ENCODE data around the gene RAB40B.

The RAB40B gene

DNA sequence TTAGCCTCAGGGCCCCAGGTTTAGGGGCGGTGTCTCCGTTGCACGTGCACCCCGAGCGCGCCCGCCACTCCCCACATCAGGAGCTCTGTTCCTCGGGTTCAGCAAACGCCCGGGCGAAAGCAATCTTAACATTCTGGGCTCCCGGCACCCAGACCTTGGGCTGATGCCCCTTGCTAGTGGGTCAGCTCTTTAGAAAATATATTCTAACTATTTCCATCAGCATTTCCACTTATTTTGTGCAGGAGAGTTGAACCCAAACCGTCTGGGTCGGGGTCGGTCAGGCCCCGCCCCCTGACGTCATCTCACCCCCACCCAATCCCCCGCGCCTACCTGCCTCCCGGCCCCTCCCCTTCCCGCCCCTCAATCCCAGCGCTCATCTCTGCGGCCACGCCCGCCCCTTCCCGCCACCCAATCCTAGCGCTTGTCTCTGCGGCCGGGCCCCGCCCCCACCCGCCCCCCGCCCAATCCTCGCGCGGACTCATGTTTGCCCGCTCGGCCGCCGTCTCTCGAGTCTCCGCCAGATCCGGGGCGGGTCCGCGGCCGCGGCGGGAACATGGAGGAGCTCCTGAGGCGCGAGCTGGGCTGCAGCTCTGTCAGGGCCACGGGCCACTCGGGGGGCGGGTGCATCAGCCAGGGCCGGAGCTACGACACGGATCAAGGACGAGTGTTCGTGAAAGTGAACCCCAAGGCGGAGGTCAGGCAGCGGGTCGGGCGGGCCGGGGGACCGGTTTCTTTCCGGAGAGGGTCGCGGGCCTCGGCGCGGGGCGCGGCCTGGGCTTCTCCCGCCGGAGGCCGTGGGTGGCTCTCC lies 17.9 kb upstream of the RAB40B start, which contains the start of gene FN3KRP:
Gene FN3KRP (plus strand): TSS at position 504 of the 808 bp plus-strand sequence. CDS start 50 bp downstream, at position 554.
- peak; percentile 96 for DNase-seq

DNA sequence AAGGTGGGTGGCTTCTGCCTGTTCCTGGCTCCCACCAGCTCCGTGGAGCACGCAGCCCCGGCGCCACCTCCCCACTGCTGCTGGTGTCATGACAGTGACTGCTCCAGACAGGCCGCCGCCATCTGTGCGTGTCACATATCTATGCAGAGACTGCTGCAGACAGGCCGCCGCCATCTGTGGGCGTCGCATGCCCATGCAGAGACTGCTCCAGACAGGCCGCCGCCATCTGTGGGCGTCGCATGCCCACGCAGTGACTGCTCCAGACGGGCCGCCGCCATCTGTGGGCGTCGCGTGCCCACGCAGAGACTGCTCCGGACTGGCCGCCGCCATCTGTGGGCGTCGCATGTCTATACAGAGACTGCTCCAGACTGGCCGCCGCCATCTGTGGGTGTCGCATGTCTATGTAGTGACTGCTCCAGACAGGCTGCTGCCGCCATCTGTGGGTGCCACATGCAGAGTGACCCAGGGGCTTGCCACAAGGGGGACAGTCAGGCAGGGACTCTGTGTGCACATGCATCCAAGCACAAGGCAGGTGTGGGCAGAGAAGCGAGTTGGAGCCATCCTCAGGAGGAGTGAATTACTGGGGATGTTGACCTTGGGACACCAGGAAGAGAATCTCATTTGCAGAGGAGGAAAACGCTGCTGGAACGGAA lies 14.7 kb upstream of the RAB40B start:
- DNase-seq: no peak

DNA sequence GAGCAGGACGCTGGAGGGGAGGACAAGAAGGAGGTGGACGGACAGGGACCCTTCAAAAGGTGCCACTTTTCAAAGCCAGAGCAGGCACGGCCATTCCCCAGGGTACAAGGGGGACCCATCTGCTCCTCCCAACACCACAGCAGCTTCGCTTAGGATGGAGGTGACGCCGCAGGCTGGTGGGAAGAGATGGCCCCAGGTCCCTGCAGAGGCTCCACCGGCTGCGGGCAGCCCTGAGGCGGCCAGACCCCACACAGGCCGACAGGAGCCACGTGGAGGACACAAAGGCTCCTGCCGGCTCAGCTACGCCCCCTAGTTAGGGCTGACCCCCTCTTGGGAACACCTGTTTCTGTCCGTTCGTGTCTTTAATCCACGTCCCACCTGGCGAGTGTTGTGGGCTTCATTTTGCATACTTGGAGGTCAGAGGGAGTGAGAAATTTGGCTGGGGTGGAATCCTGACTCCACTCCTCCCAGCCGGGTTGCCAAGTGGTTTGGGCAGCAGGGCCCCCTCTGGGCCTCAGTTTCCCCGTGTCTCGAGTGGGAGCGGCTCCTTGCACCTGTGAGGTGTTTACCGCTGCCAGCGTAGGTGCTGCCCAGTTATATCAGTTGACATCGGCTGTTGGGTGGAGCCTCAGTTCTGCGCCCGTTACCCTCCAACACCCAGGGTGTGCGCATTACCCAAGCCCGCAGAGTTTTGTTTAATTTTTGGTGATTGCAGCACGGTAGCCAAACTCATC lies 12.2 kb upstream of the RAB40B start:
- no peak for DNase-seq

DNA sequence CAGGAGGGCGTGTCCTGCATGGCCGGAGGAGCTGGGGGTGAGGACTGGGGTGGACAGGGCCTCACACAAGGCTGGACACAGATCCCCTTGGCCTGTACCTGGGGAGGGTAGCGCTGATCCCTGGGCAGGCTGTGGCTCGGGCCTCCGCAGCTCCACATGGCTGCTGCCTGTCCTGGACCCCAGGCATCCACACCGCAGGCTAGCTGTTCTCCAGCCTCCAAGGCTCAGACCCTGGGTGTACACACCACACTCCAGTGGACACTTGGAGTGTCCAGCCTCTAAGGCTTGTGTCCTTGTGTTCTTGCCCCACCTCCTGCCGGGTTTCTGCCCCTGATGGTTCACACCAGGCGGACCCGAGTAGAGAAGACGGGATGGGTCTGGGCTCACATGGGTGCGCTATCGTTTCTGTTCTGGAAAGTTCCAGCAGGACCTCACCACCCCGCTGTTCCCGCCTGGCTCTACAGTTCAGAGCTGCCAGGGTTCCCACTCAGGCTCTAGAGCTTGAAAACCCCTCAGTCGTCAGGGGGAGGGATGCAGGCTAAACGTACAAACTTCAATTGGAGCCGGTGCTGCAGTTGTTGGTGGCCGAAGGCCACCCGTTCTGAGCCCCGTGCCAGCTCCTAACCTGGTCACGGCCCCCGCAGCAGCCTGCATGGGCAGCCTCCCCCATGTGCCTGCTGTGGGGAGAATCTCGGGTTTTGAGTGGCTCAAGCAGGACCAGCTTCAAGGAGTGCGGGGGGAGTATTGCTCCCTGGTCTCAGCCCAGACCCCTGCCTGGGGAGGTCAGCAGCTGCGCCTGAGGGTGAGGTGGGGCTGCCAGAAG lies 11.4 kb upstream of the RAB40B start:
- DNase-seq: no peak

DNA sequence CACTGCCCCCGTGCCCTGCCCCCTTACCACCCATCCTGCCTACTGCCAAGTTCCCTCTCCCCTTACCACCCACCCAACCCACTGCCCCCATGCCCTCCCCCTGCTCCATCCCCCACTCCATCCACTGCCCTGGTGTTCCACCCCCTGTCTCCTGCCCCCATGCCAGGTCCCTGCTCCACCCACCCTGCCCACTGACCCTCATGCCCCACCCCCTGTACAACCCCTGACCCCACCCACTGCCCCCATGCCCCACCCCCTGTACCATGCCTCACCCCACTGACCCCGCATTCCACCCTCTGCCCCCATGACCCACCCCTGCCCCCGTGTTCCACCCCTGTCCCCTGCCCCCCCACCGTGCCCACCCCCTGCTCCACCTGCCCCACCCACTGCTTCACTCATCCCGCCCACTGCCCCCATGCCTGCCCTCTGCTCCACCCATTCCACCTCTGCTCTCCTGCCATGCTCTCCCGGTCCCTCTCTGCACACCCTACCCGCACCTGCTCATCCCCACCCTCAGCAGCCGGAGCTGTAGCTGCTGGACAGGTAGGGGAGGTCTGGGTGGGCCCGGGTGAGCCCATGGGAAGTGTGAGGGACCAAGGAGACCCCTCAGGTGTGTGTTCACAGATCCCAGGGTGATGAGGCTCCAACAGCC lies 10.7 kb upstream of the RAB40B start:
- DNase-seq: no peak

DNA sequence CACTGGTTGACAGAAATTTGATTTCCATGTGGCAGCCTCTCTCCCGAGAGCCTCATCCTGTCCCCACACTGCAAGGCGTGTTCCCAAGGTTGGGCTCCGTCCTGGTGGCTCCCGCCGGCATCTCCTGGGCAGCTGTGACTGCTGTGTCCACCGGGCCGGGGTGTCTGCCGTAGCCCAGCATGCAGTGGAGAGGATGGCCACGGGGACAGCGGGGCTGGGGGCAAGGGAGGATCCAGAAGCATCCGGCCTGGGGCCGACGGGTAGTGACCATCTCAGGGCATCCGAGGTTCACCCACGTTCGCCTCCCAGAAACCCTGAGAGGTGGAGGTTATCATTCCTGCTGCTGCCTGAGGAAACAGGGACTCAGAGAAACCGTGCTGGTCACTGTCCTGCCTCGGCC lies 7.3 kb upstream of the RAB40B start:
- DNase-seq: no peak

DNA sequence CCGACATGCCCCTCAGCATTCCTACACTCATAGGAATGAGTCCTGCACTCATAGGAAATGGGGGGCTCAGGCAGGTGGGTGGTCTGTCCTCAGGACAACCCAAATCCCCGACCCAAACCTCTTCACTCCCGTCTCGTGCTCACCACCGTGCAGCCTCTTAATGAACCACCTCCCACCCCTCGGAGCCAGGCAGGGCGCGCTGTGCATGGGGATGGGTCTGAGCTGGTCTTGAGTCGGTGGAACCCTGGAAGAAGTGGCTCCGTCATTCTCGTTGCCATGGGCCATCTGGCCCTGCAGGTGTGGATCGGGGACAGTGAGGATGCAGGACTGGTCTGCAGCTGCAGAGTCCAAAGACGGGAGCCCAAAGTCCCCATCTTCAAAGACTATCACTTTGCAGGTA lies 6.4 kb upstream of the RAB40B start:
- no peak for DNase-seq

DNA sequence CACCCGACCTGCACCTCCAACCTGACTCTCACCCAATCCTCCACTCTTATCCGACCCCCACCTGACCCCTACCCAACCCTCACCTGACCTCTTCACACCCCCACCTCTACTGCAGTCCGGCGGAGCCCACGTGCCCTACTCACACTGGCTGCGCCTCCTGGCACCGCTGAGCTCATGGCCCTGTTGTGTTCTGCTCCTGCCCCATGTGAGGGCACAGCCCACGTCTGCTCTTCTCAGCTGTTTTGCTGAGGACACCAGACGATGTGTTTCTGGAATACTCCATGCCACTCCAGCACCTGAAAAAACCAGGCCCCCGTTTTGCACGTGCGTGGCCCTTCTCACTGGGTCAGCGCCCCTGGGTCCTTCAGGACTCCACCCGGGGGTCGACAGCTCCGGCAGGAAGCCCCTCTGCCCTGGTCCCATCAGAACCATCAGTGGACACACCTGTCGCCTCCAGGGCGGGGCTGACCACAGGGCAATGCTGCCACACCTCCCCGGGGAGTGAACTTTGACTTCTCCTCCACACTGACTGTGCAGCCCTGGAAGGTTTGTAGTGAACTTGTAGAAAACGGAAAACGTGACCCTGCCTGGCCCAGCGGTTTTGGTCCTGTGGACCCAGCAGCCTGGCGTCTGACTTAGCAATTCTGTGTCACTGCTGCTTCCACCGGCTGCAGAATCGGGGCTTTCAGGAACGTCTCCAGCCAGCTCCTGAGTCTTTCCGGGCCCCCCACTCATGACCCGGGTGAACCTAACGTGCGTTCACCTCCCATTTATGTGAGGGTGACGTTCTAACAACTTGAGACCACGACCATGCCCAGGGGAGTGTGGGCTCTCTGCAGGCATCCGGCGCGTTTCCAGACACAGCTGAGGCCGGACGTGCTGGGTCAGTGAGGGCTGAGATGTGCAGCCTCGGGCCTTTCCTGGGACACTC lies 5.7 kb upstream of the RAB40B start:
- DNase-seq: no peak

DNA sequence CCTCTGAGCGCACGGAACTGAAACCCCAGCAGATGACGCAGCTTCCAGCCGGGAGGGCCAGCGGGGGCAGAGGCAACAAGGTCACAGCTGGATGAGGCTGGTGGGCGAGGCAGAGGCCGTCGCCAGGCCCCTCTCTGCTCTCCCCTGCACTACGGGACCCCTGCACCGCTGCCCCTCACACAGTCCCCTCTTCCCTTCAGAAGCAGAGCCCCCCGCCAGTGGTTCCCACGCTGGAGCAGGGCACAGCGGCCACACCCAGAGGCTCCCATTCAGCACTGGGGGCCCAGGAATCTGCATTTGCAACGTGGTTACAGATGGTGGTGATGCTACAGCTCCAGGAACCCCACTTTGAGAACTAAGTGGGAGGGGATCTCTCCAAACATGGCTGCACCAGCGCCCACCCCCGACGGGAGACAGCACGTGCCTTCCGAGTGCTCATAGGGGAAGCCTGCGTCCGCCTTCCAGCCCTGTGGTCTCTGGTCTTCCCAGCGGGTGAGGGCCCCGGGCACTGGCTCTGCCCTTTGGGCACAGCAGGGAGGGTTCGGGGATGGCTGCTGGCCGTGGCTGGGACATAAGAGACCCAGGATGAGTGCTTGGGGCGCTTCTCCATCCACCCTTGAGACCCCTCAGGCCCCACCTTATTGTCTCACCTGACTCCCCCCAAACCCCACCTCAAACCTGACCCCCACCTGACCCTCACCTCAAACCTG lies 4.7 kb upstream of the RAB40B start:
- DNase-seq: no peak

DNA sequence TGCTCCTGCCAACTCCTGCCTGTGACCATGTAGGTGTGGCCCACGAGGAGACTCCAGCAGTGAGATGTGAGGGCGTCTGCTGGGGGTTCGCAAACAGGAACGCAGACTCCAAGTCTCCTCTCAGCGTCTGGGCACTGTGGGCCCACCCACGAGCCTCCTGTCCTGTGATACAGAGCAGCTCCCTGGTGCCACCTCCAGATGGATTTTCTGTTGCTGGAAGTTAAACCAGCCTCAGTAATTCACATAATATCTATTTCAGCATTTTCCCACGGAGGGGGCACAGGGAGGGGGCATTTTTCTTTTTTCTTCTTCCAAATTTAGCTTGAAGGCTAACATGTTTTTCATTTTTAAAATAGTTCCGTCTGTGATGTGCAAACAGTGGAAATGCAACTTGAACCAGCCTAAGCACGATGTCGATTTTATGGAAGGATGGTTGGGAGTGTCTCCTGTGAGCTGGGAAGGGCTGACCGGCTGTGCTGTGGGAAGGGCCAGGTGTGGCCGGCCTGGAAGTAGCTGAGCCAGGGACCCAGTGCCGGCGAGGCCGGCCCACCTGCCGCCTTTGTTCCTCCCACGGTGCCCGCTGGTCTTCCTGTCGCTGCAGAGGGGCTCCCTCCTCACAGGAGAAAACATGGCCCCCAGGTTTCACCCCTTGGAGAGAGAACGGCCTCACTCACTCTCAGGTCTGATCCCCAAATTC lies 3.9 kb upstream of the RAB40B start:
- no peak for DNase-seq

DNA sequence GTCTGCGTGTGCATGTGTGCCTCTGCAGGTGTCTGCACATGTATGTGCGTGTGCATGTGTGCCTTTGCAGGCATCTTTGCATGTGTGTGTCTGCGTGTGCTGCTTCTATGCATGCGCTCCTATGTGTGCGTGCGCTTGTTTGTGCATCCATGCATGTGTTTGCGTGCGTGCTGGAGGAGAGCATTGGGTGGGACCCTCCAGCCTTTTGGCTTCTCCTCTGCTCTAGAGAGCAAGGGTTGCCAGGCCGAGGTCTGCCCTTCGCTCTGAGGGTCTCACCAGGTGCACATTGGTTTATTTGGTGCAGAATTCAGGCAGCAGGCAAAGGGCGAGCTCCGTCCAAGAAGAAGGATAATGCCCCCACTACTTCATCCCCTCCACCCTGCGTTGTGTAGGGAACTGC lies 1.1 kb upstream of the RAB40B start:
- DNase-seq: no peak

DNA sequence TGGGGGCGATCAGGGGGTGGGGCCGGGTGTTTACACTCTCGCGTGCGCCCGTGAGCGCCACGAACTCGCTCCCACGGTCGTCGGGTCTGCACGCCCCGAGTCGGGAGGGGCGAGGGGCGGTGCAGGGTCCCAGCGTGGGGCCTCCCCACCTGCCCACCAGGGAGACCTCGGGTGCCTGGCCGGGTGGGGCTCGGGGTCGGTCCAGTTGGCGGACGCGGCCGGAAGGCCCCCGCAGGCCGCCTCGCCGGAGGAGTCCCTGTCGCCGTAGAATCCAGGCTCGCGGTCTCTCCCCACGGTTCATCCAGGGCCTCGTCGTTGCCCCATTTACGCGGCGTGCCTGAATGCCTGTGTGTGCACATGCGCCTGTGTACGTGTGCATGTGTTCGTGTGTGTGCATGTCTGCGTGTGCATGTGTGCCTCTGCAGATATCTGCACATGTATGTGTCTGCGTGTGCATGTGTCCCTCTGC lies 510 bp upstream of the RAB40B start:
- no peak for DNase-seq

DNA sequence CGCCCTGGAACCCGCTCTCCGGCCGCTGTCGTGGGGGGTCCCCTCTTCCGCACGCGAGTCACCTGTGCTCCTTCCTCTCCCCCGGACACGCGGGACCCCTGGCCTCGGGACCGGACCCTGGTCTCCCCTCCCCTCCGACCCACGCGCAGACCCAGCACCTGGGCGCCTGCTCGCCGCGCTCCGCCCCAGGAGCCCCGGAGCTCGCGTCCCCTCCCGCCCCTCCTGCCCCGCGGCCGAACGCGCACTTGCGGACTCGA lies 762 bp downstream of the RAB40B start:
- no peak for DNase-seq

DNA sequence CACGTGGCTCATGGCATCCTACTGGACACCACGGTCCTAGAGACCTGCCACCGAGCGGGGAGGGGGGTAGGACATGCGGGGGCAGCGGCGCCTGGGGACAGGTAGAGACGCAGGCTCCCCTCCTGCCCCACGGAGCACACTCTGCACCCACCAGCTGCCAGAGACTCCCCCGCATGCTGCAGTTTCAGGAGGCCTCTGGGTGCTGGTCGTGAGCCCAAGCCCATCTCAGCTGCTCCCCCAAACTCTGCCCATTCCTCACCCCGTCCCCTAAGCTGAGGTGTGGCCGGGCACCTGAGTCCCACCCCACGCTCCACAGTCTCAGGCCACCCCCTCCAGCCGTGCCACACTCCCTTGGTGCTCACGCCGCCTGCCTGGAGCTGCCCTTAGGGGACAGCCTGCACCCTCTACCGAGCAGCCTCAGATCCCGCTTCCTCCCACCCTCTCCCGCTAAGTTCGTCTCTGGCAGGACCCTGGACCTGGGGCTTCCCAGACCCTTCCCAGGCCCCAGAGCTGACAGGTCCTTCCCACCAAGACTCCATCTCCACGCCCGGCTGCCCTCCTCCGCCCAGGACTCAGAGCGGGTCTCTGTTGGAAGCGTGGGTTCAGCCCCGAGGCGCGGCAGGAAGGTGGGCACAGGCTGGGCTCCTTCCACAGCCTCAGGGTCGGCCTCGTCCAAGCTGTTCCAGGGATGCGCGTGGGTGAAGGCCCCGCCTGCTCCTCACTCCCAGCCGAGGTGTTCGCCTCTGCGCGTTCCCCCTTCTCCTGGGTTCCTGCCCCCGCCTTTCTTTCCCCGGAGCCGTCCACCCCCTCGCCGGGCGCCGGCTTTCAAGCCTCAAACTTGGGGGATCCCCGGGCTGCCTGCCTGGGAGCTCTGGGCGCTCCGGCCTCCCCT lies 1.3 kb downstream of the RAB40B start:
- peak; percentile 12 for DNase-seq

DNA sequence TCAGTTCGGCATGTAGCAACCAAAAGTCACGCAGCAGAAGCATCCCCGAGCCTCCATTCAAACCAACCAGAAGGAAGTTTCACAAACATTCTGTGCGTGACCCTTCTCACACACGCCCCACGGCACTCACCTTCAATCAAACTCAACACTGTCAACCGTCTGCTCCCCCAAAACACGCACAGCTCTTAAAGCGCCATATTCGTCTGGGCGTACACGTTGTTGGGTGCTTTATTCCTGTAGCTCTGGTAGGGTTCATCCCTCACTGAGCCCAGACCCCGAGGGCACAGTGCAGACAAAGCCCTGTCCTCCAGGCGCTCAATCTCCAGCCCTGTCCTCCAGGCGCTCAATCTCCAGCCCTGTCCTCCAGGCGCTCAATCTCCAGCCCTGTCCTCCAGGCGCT lies 2.2 kb downstream of the RAB40B start:
- no peak for DNase-seq

DNA sequence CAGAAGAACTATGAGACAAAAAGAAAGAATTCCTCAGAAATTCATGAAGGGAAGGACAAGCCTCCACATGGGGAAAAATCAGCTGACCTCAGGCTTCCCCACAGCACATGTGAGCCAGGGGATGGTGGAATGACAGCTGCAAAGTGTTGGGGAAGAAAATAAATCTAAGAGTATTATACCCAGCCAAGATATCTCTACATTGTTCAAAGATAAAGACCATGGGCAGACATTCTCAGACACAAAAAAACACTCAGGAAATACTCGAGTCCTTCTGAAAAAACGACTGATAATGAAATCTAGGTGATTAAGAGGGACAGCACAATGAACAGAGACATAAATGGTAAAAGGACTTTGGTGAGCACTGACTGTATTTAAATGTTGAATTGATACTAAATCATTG lies 3.9 kb downstream of the RAB40B start:
- no peak for DNase-seq

DNA sequence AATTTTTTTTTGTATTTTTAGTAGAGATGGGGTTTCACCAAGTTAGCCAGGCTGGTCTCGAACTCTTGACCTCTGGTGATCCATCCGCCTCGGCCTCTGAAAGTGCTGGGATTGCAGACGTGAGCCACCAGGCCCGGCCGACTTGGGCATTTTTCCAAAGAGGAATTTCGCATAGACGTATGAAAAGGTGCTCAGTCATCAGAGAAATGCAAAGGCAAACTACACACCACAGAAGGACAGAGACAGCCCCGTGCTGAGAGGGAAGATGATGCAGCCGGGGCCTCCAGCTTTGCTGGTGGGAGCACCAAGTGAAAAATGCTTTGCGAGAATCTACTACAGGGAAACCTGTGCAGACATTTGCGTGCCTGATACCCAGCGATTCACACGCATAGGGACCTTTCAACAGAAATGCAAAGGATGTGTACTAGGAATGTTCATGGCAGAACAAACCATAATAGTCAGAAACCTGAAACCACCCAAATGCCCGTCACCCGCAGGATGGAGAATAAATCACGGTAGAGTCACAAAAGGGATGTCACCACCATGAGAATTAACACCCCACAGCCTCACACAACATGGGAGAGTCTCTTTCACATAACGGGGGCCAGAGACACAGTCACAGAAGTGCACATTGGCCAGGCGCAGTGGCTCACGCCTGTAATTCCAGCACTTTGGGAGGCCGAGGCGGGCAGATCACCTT lies 5.2 kb downstream of the RAB40B start:
- DNase-seq: no peak

DNA sequence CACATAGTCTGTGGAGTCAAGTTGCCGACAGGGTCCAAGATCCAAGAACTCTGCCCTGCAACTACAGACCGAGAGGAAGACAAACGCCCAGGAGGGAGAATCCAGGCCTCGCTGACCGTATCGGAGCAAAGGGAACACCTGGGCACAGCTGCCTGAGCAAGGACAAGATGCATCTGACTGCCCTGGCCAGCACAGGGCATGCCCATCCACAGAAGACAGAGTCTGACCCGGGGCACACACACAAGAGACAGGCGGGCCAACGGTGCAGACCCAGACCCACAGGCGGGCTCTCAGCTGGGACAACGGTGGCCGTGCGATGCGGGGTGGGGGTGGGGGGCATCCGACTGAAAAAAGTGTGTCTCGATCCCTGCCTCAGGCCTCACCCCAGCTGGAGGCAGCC lies 6.2 kb downstream of the RAB40B start:
- DNase-seq: no peak

Measured in CD4-positive, alpha-beta T cell treated with Interleukin-12 subunit alpha and Interleukin-12 subunit beta, for 1 hour (primary cell).